Measurements from ENCODE around the gene FOSL2. TPM values are rescaled to one million over a fixed set of nuclear protein-coding genes. Genes with fewer than 3 reads are reported as not detected.

Gene FOSL2
- total RNA-seq, 1 experiment from 2014 or later = 44.8 TPM

DNA sequence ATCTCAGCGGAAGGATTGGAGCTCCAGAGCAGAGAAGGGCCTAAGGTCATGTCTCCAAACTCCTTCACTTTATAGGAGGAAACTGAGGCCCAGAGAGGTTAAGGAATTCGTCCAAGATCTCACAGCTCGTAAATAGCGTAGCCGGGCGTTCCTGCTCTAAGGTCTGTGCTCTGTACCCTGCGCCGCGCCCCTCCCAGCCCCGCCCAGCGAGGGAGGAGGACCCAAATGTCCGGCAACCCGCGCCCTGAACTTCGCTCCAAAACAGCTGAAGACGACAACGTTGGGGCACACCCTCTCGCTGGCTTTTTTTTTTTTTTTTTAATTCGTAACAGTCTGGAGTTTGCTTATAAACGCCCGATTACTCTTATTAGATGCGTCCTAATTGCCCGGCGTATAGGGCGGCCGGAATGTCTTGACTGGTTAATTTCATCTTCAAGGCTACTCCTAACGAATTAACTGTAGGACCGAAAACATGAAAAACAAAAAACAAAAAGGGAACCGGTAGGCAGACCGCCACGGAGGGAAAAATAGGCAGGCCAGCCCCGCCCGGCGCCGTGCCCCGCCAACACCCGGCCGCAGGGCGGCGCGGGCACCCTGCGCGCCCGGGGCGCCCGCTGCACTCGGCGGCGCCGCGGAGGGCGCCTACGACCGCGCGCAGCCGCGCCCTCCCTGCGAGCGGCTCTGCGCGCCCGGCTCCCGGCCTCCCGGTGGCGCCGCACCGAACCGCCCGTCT lies 928 bp upstream of the FOSL2 start (continued):
- TF ChIP-seq, protein P1, sequence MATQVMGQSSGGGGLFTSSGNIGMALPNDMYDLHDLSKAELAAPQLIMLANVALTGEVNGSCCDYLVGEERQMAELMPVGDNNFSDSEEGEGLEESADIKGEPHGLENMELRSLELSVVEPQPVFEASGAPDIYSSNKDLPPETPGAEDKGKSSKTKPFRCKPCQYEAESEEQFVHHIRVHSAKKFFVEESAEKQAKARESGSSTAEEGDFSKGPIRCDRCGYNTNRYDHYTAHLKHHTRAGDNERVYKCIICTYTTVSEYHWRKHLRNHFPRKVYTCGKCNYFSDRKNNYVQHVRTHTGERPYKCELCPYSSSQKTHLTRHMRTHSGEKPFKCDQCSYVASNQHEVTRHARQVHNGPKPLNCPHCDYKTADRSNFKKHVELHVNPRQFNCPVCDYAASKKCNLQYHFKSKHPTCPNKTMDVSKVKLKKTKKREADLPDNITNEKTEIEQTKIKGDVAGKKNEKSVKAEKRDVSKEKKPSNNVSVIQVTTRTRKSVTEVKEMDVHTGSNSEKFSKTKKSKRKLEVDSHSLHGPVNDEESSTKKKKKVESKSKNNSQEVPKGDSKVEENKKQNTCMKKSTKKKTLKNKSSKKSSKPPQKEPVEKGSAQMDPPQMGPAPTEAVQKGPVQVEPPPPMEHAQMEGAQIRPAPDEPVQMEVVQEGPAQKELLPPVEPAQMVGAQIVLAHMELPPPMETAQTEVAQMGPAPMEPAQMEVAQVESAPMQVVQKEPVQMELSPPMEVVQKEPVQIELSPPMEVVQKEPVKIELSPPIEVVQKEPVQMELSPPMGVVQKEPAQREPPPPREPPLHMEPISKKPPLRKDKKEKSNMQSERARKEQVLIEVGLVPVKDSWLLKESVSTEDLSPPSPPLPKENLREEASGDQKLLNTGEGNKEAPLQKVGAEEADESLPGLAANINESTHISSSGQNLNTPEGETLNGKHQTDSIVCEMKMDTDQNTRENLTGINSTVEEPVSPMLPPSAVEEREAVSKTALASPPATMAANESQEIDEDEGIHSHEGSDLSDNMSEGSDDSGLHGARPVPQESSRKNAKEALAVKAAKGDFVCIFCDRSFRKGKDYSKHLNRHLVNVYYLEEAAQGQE (IDR thresholded peaks at IDR 0.05; ENCODE audit: low read depth) = no peak
- TF ChIP-seq CEBPB (IDR thresholded peaks at IDR 0.05; ENCODE audit: low read depth) = no peak
- TF ChIP-seq CBX3 (IDR thresholded peaks at IDR 0.05; ENCODE audit: low read depth) = no peak
- no peak for TF ChIP-seq FOSL1 (IDR thresholded peaks at IDR 0.05; ENCODE audit: low read depth)
- no peak for TF ChIP-seq ZFX (IDR thresholded peaks at IDR 0.05)
- TF ChIP-seq ZNF274 (IDR thresholded peaks at IDR 0.05; ENCODE audit: low read depth, low read length) = no peak

DNA sequence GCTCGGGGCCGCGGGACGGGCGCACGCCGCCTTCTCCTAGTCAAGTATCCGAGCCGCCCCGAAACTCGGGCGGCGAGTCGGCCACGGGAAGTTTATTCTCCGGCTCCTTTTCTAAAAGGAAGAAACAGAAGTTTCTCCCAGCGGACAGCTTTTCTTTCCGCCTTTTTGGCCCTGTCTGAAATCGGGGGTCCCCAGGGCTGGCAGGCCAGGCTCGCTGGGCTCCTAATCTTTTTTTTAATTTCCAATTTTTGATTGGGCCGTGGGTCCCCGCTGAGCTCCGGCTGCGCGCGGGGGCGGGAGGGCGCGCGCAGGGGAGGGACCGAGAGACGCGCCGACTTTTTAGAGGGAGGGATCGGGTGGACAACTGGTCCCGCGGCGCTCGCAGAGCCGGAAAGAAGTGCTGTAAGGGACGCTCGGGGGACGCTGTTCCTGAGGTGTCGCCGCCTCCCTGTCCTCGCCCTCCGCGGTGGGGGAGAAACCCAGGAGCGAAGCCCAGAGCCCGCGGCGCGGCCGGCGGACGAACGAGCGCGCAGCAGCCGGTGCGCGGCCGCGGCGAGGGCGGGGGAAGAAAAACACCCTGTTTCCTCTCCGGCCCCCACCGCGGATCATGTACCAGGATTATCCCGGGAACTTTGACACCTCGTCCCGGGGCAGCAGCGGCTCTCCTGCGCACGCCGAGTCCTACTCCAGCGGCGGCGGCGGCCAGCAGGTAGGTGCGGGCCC lies 617 bp downstream of the FOSL2 start:
- BruUV-seq (replicated peaks) = no TSS peak
- TF ChIP-seq, protein P2, sequence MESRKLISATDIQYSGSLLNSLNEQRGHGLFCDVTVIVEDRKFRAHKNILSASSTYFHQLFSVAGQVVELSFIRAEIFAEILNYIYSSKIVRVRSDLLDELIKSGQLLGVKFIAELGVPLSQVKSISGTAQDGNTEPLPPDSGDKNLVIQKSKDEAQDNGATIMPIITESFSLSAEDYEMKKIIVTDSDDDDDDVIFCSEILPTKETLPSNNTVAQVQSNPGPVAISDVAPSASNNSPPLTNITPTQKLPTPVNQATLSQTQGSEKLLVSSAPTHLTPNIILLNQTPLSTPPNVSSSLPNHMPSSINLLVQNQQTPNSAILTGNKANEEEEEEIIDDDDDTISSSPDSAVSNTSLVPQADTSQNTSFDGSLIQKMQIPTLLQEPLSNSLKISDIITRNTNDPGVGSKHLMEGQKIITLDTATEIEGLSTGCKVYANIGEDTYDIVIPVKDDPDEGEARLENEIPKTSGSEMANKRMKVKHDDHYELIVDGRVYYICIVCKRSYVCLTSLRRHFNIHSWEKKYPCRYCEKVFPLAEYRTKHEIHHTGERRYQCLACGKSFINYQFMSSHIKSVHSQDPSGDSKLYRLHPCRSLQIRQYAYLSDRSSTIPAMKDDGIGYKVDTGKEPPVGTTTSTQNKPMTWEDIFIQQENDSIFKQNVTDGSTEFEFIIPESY (IDR thresholded peaks at IDR 0.05; ENCODE audit: extremely low read depth, insufficient replicate concordance, low read length) = no peak
- TF ChIP-seq, protein P3, sequence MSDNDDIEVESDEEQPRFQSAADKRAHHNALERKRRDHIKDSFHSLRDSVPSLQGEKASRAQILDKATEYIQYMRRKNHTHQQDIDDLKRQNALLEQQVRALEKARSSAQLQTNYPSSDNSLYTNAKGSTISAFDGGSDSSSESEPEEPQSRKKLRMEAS (IDR thresholded peaks at IDR 0.05) = no peak
- TF ChIP-seq, protein P1 (IDR thresholded peaks at IDR 0.05; ENCODE audit: low read depth) = no peak
- TF ChIP-seq EGR1 (IDR thresholded peaks at IDR 0.05; ENCODE audit: low read depth) (no peak), EZH2phosphoT487 (IDR thresholded peaks at IDR 0.05; ENCODE audit: borderline replicate concordance) (no peak), ZFX (IDR thresholded peaks at IDR 0.05) (0 out of 2 replicates have a peak, but pooled peaks have one; percentile 7), YY1 (IDR thresholded peaks at IDR 0.05; ENCODE audit: extremely low read depth, insufficient replicate concordance, low read depth, low read length) (no peak), POLR2AphosphoS5 (IDR thresholded peaks at IDR 0.05; ENCODE audit: low read depth, low read length) (peak; percentile 40)

More for the DNA sequence above, 617 bp downstream of the FOSL2 start:
- Histone ChIP-seq H4K20me1 (ENCODE audit: insufficient read depth) (no peaks in the 10 kb centered on the region; the same call in 1 of the 2 replicates), H2AFZ (ENCODE audit: low read depth, low read length, poor library complexity, severe bottlenecking) (no peak overlapping the region), H3K4me2 (ENCODE audit: low read length) (peak overlapping the region; percentile 82), H3K4me3 (replicated peaks in 1 of 2; ENCODE audit: low read depth in 1 of 2, low read length in 2 of 2) (peak overlapping the region; percentile 70 to 76), H3K79me2 (ENCODE audit: insufficient read depth, low read length) (peaks cover 47% of the 10 kb centered on the region), H3K9me3 (ENCODE audit: control insufficient read depth in 1 of 2, insufficient read depth in 1 of 2, low read depth in 1 of 2, low read length in 2 of 2) (no peaks in the 10 kb centered on the region), H3K9me2 (ENCODE audit: insufficient read depth) (no peaks in the 10 kb centered on the region), H3K27ac (ENCODE audit: low read depth, low read length) (peak overlapping the region; percentile 93), H3K27me3 (ENCODE audit: insufficient read depth, low read length) (no peaks in the 10 kb centered on the region), H3K9ac (ENCODE audit: low read length) (peak overlapping the region; percentile 77), H3K4me1 (ENCODE audit: control insufficient read depth in 1 of 2, insufficient read depth in 2 of 2, low read length in 2 of 2) (peaks cover 45 to 64% of the 10 kb centered on the region in 2 experiments), H3K36me3 (ENCODE audit: control insufficient read depth in 1 of 2, insufficient read depth in 2 of 2, low read length in 2 of 2) (no peaks in the 10 kb centered on the region)
- intact Hi-C loops (cut with micrococcal nuclease) = loop anchor here (2.0 to 5.0 kb wide), 2 partner anchors 118 to 421 kb away; no protein-coding TSS in a partner anchor
- ChIA-PET POLR2A (interaction anchor here (1.0 kb wide), 1 partner anchor 629 kb away, joined by 3 read pairs; no protein-coding TSS in a partner anchor), CTCF (interaction anchor here (2.7 kb wide), 1 partner anchor 670 kb away, joined by 7 read pairs; no protein-coding TSS in a partner anchor), RAD21 (ENCODE audit: low non-redundant PET in 1 of 2, low total read pairs in 2 of 2, uncharacterized antibody in 2 of 2, unreplicated experiment in 2 of 2) (no interaction called here)
- DNase-seq (ENCODE audit: low read depth, low spot score) (no peak), ATAC-seq (peak; percentile 17)

Measured in HCT116 (cell line).